DOHH2 (cell line): ENCODE data around the gene HOXA6.

Experiments used
- EZH2phosphoT487 ChIP-seq: fragments of 200-600 bp; sonication (generic); IDR thresholded peaks from 2 replicates; pipeline ENCODE4 v1.6.1; 2017; ENCODE audit warnings: borderline replicate concordance, mild to moderate bottlenecking, antibody characterized with exemption, low read length, moderate library complexity, mixed read lengths
- TF ChIP-seq, protein P1 (sequence below): fragments of 200-600 bp; sonication (generic); IDR thresholded peaks from one replicate; pipeline ENCODE4 v1.5.1; 2014; ENCODE audit warnings: antibody characterized with exemption, mild to moderate bottlenecking, low read depth, low read length; ENCODE audit not compliant: poor library complexity, severe bottlenecking

GRCh38 chr7:27161214-27161720, 13.7 kb upstream of the HOXA6 start:
- TF ChIP-seq, protein P1, sequence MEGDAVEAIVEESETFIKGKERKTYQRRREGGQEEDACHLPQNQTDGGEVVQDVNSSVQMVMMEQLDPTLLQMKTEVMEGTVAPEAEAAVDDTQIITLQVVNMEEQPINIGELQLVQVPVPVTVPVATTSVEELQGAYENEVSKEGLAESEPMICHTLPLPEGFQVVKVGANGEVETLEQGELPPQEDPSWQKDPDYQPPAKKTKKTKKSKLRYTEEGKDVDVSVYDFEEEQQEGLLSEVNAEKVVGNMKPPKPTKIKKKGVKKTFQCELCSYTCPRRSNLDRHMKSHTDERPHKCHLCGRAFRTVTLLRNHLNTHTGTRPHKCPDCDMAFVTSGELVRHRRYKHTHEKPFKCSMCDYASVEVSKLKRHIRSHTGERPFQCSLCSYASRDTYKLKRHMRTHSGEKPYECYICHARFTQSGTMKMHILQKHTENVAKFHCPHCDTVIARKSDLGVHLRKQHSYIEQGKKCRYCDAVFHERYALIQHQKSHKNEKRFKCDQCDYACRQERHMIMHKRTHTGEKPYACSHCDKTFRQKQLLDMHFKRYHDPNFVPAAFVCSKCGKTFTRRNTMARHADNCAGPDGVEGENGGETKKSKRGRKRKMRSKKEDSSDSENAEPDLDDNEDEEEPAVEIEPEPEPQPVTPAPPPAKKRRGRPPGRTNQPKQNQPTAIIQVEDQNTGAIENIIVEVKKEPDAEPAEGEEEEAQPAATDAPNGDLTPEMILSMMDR, result peak; percentile 57
- TF ChIP-seq EZH2phosphoT487, result no peak
